ENCODE data around the gene CMSS1.

GRCh38 chr3:99982650-99983049 is 165.0 kb downstream of the CMSS1 start:
- TF ChIP-seq CTBP1 (IDR thresholded peaks at IDR 0.05; ENCODE audit: borderline replicate concordance) (no peak), ELF4 (IDR thresholded peaks at IDR 0.05) (no peak), SUZ12 (IDR thresholded peaks at IDR 0.05) (no peak), HDGF (IDR thresholded peaks at IDR 0.05; ENCODE audit: borderline replicate concordance) (no peak), ARNT (IDR thresholded peaks at IDR 0.05) (no peak)
